Measurements from ENCODE around the gene PLXND1.
A peak's percentile ranks its signal among the peaks of the same experiment; 100 is the strongest.

The PLXND1 gene

GRCh38 chr3:129592381-129593131 lies 13.9 kb downstream of the PLXND1 start:
- H3K4me2 ChIP-seq = peak overlapping the region; percentile 100

GRCh38 chr3:129591932-129592331 lies 14.5 kb downstream of the PLXND1 start:
- peaks cover 98% of the 10 kb centered on the region for H3K4me1 ChIP-seq
- no peaks in the 10 kb centered on the region for H4K20me1 ChIP-seq
- peaks cover 18% of the 10 kb centered on the region for H3K36me3 ChIP-seq
- H3K27me3 ChIP-seq = no peaks in the 10 kb centered on the region
- H3K4me2 ChIP-seq = peak overlapping the region; percentile 100
- no peaks in the 10 kb centered on the region for H3K9me3 ChIP-seq
- peak overlapping the region; percentile 87 for H3K9ac ChIP-seq
- peak overlapping the region; percentile 99 for H3K27ac ChIP-seq
- H3K4me3 ChIP-seq = peak overlapping the region; percentile 62
- no peak for TF ChIP-seq Cebpa-rat (IDR thresholded peaks at IDR 0.05)

More at GRCh38 chr3:129592381-129593131, 13.9 kb downstream of the PLXND1 start:
- Histone ChIP-seq H3K27ac (peak overlapping the region; percentile 99), H3K9ac (peak overlapping the region; percentile 87), H3K4me1 (peaks cover 98% of the 10 kb centered on the region), H3K27me3 (no peaks in the 10 kb centered on the region), H3K4me3 (peak overlapping the region; percentile 62), H4K20me1 (no peaks in the 10 kb centered on the region), H3K36me3 (peaks cover 12% of the 10 kb centered on the region), H3K9me3 (no peaks in the 10 kb centered on the region)
- TF ChIP-seq Cebpa-rat (IDR thresholded peaks at IDR 0.05) = no peak

DNA sequence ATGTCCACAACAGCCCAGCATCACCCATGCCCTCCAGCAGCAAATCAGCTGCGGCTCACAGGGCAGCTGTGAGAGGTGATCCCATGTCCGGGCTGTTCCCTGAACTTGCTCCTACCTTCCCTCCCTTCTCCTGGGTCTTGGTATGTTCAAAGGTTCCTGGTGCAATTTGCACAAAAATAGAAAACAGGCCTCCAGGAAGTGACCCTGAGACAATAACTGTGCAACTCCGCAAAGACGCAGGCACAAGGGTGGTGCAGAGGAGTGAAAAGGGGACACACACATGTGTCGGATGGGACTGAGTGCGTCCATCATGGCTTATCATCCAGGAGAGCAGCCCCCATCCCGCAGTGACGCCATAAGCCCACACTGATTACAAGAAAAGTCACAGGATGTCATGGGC lies 16.3 kb downstream of the PLXND1 start:
- TF ChIP-seq Cebpa-rat (IDR thresholded peaks at IDR 0.05) = no peak
- no peaks in the 10 kb centered on the region for H3K9me3 ChIP-seq
- H3K9ac ChIP-seq = peak overlapping the region; percentile 87
- H3K4me3 ChIP-seq = no peak overlapping the region
- no peaks in the 10 kb centered on the region for H3K27me3 ChIP-seq
- no peaks in the 10 kb centered on the region; the same call in 1 of the 2 replicates for H4K20me1 ChIP-seq
- H3K36me3 ChIP-seq = peaks cover 35% of the 10 kb centered on the region
- peaks cover 80% of the 10 kb centered on the region for H3K4me1 ChIP-seq
- peak overlapping the region; percentile 99 for H3K27ac ChIP-seq
- H3K4me2 ChIP-seq = peak overlapping the region; percentile 100

DNA sequence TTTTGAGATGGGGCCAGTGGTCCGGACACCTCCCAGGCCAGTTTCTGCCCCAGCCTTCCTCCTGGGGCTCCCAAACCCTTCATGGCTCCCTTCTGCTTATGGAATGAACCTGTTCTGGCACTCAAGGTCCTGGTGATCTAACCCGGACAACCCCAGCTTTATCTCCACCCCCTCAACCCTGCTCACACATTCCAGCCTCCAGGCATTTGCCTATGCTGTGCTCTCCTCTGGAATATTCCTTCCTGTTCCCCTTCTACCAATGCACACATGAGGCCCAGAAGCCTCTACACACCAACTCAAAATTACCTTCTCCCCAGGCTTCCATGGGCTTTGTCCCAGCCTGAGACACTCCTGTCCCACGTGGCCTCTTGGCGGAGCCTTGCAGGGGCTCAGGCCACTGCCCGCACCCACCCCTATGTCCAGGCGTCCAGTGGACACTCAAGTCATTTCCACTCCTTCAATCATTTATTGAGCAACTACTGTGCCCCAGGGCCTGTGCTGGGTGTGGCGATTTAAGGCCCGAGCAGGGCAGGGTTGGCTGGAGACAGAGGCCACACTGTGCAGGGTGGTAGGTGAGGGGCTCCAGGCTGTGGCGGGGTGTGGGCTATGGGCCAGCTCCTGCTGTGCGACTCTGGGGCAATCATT lies 18.8 kb downstream of the PLXND1 start:
- Histone ChIP-seq H3K4me1 (peaks cover 75% of the 10 kb centered on the region), H4K20me1 (no peaks in the 10 kb centered on the region; the same call in 1 of the 2 replicates), H3K27ac (peak overlapping the region; percentile 64), H3K9ac (peak overlapping the region; percentile 63), H3K36me3 (peaks cover 59% of the 10 kb centered on the region), H3K4me2 (peak overlapping the region; percentile 100), H3K9me3 (no peaks in the 10 kb centered on the region), H3K27me3 (no peaks in the 10 kb centered on the region), H3K4me3 (no peak overlapping the region)
- TF ChIP-seq Cebpa-rat (IDR thresholded peaks at IDR 0.05) = no peak

- no peaks in the 10 kb centered on the region for H3K9me3 ChIP-seq
- H3K36me3 ChIP-seq = peaks cover 66% of the 10 kb centered on the region
- no peak for TF ChIP-seq Cebpa-rat (IDR thresholded peaks at IDR 0.05)
- H3K9ac ChIP-seq = no peak overlapping the region
- H4K20me1 ChIP-seq = no peaks in the 10 kb centered on the region; the same call in 1 of the 2 replicates
- H3K4me2 ChIP-seq = no peak overlapping the region; the same call in 1 of the 2 replicates
- H3K27ac ChIP-seq = peak overlapping the region; percentile 64
- H3K27me3 ChIP-seq = no peaks in the 10 kb centered on the region
- no peak overlapping the region for H3K4me3 ChIP-seq
- peaks cover 77% of the 10 kb centered on the region for H3K4me1 ChIP-seq
These were observed 19.6 kb downstream of the PLXND1 start for GRCh38 chr3:129586746-129587430.

DNA sequence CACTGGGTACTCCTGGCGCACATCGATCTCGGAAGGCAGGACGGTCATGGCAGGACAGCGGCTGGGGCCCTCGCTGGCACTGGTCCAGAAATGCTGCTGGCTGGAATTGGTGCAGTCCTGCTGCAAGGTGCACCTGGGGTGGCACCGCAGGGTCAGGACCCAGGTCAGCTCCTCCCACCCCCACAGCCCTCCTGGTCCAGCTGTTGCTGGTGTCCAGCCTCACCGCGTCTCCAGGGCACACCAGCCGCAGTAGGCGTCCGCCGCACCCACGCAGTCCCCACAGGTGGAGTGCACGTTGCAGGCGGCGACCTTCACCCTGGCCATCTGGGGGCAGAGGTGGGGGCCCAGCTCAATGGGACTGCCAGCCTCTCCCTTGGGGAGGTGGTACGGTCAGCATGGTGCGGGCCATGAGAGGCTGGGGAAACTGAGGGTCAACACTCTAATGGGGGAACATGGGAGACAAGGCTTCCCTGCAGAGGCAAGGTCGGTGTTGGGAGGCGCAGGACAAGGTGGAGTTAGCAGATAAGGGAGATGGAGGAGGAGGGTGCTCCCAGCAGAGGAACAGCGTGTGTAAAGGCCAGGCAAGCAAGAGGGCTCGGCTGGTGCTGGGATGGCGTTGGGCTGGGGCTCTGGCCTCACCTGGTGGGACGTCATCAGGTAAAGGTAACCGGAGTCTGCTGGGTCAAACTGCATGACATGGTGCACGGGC lies 20.4 kb downstream of the PLXND1 start:
- Histone ChIP-seq H3K4me1 (peaks cover 77% of the 10 kb centered on the region), H3K9me3 (no peaks in the 10 kb centered on the region), H3K9ac (no peak overlapping the region), H3K36me3 (peaks cover 74% of the 10 kb centered on the region), H3K4me3 (no peak overlapping the region), H4K20me1 (no peaks in the 10 kb centered on the region; the same call in 1 of the 2 replicates), H3K27me3 (no peaks in the 10 kb centered on the region), H3K4me2 (no peak overlapping the region), H3K27ac (no peak overlapping the region)
- TF ChIP-seq Cebpa-rat (IDR thresholded peaks at IDR 0.05) = no peak

- H3K9me3 ChIP-seq = no peaks in the 10 kb centered on the region
- no peak overlapping the region for H3K9ac ChIP-seq
- peaks cover 89% of the 10 kb centered on the region for H3K36me3 ChIP-seq
- H4K20me1 ChIP-seq = no peaks in the 10 kb centered on the region; the same call in 1 of the 2 replicates
- H3K27me3 ChIP-seq = no peaks in the 10 kb centered on the region
- no peak overlapping the region for H3K27ac ChIP-seq
- peaks cover 77% of the 10 kb centered on the region for H3K4me1 ChIP-seq
- no peak overlapping the region for H3K4me2 ChIP-seq
- no peak for TF ChIP-seq Cebpa-rat (IDR thresholded peaks at IDR 0.05)
- no peak overlapping the region for H3K4me3 ChIP-seq
These were observed 21.8 kb downstream of the PLXND1 start for GRCh38 chr3:129584631-129585030.

DNA sequence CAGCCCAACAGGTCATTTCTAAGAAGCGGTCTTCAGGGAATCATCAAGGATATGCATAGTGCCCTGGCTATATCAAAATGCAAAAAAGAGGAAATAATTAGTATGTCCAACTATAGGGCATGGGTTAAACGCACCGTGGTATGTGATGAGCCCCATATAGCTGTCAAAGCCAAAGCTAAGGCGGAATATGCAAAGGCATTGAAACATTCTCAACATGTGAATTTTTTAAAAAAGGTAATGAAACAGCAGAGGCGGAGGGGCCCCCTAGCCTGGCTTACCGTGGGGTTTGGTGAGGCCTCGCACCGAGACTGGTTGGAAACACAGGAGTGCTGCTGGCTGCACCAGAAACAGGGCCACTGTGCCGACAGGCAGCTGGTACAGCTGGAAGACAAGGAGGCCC lies 23.2 kb downstream of the PLXND1 start:
- Histone ChIP-seq H3K27ac (peak overlapping the region; percentile 99), H3K36me3 (peaks cover 90% of the 10 kb centered on the region), H4K20me1 (no peaks in the 10 kb centered on the region; the same call in 1 of the 2 replicates), H3K9ac (0 out of 2 replicates have a peak overlapping the region, but pooled peaks have one; percentile 31), H3K4me2 (peak overlapping the region; percentile 97), H3K4me3 (no peak overlapping the region), H3K27me3 (no peaks in the 10 kb centered on the region), H3K9me3 (no peaks in the 10 kb centered on the region), H3K4me1 (peaks cover 77% of the 10 kb centered on the region)
- no peak for TF ChIP-seq Cebpa-rat (IDR thresholded peaks at IDR 0.05)

- no peaks in the 10 kb centered on the region for H3K9me3 ChIP-seq
- H3K4me1 ChIP-seq = peaks cover 77% of the 10 kb centered on the region
- no peaks in the 10 kb centered on the region for H3K27me3 ChIP-seq
- peak overlapping the region; percentile 97 for H3K4me2 ChIP-seq
- H3K9ac ChIP-seq = peak overlapping the region; percentile 61; the same call in 1 of the 2 replicates
- peaks cover 85% of the 10 kb centered on the region for H3K36me3 ChIP-seq
- no peak for TF ChIP-seq Cebpa-rat (IDR thresholded peaks at IDR 0.05)
- H3K4me3 ChIP-seq = no peak overlapping the region
- H3K27ac ChIP-seq = peak overlapping the region; percentile 99
- H4K20me1 ChIP-seq = no peaks in the 10 kb centered on the region; the same call in 1 of the 2 replicates
These were observed 23.7 kb downstream of the PLXND1 start for GRCh38 chr3:129582799-129583198.

Data from BLaER1 (cell line).